Measurements from ENCODE around the gene FLT4. TPM values are rescaled to one million over a fixed set of nuclear protein-coding genes. Genes with fewer than 3 reads are reported as not detected.
"Not testable (repeated sequence)": the region's sequence is repeated elsewhere in the genome, so short reads cannot be mapped to it uniquely, and the experiment has no call there.

FLT4 gene
- total RNA-seq, 2 donors from 2014 or later = 6.3 to 7.5 TPM

DNA sequence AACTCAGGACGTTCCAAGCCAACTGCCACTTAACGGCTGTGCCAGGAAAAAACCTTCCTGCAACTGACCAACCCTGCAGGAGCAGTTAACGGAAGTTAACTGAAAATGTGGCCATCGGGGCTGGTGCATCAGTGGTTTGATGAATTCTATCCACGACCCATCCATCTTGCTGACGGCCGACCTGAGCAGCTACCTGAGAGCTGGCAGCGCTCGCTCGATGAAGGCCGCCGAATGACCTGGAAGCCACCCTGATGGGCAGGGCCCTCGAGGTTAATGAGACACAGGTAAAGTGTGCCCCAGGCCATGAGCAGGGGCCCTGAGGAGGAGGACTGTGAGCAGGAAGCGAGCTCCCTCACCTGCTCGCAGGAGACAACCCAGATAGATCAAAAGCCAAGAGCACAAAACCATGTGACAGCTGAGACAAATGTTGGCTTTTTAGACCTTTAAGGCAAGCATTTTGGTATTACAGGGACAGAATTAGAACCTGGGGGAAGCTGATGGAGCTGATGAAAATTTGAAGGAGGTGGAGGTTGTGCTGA is 35.3 kb upstream of the FLT4 start:
- WGBS, 2 donors = 63 to 64% methylated on average over 9 to 15 of the region's 15 CpGs
- no peak overlapping the region for H3K4me3 ChIP-seq
- no peaks in the 10 kb centered on the region for H3K4me1 ChIP-seq
- no peaks in the 10 kb centered on the region for H3K27me3 ChIP-seq
- no peak overlapping the region for H3K27ac ChIP-seq
- intact Hi-C loops (cut with DNase I) = no loop called here
- no peaks in the 10 kb centered on the region for H3K36me3 ChIP-seq (replicated peaks in 1 of 2; ENCODE audit: insufficient read depth in 1 of 2, low read depth in 2 of 2)
- DNase-seq = no peak
- no peaks in the 10 kb centered on the region for H3K9me3 ChIP-seq
- TF ChIP-seq, protein P1, sequence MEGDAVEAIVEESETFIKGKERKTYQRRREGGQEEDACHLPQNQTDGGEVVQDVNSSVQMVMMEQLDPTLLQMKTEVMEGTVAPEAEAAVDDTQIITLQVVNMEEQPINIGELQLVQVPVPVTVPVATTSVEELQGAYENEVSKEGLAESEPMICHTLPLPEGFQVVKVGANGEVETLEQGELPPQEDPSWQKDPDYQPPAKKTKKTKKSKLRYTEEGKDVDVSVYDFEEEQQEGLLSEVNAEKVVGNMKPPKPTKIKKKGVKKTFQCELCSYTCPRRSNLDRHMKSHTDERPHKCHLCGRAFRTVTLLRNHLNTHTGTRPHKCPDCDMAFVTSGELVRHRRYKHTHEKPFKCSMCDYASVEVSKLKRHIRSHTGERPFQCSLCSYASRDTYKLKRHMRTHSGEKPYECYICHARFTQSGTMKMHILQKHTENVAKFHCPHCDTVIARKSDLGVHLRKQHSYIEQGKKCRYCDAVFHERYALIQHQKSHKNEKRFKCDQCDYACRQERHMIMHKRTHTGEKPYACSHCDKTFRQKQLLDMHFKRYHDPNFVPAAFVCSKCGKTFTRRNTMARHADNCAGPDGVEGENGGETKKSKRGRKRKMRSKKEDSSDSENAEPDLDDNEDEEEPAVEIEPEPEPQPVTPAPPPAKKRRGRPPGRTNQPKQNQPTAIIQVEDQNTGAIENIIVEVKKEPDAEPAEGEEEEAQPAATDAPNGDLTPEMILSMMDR (IDR thresholded peaks at IDR 0.05) = no peak
- TF ChIP-seq POLR2A (IDR thresholded peaks at IDR 0.05) = no peak
- ATAC-seq = no peak

DNA sequence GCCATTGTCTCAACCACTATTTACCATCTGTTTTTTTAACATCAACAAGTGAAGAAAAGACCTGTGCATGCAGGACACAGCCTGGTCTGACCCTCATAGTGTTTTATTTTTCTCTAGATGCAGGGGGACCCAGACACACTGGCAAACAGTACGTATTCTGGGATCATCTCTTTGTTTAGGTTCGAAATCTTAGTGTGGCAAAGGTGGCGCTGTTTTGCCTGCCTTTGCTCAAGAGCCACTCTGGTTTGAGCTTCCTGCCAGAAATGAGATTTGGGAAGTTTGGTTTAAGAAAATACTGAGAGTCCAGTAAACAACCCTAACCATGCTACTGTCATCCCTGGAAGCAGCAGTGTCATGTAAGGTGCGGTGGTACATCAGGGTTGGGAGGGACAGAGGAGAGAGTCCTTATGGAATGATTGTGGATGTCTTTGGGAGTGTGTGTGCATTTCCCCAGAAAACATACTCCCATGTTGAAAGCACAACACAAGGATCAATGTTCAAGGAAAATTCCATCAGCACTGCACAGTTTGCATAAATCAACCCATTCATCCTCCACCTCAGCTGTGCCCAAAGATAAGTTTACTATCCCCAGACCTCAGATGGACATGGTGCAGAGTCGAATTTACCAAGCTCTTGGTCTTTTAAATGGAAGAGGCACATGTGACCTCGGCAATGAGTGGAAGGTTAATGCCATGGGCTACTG is 34.0 kb upstream of the FLT4 start:
- Histone ChIP-seq H3K27ac (no peak overlapping the region), H3K9me3 (no peaks in the 10 kb centered on the region), H3K27me3 (no peaks in the 10 kb centered on the region), H3K36me3 (replicated peaks in 1 of 2; ENCODE audit: insufficient read depth in 1 of 2, low read depth in 2 of 2) (no peaks in the 10 kb centered on the region), H3K4me3 (no peak overlapping the region), H3K4me1 (no peaks in the 10 kb centered on the region)
- intact Hi-C loops (cut with DNase I) = no loop called here
- 56 to 59% methylated on average over 6 of the region's 6 CpGs for WGBS, 2 donors
- no peak for TF ChIP-seq POLR2A (IDR thresholded peaks at IDR 0.05)
- TF ChIP-seq, protein P1 (IDR thresholded peaks at IDR 0.05) = no peak
- ATAC-seq = no peak
- DNase-seq = no peak

DNA sequence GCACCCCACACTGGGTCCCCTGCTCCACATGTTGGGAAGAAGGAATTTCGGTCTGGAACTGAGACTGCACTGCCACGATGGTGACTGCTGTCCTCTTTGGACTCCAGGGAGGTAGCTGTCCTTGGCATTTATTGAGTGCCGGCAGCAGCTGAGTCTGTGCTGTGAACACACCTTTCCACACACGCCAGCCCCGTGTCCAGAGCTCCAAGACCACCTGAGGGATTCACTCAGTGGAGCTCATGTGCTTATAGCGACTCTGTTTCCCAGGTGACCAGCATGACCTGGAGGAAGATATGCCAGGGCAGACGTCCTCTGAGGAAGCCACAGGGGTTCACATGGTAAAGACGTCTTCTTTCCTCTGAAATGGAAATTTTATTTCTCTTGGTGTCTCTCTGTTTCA is 33.2 kb upstream of the FLT4 start:
- Histone ChIP-seq H3K4me3 (no peak overlapping the region), H3K36me3 (replicated peaks in 1 of 2; ENCODE audit: insufficient read depth in 1 of 2, low read depth in 2 of 2) (no peaks in the 10 kb centered on the region), H3K9me3 (no peaks in the 10 kb centered on the region), H3K4me1 (no peaks in the 10 kb centered on the region), H3K27ac (no peak overlapping the region), H3K27me3 (no peaks in the 10 kb centered on the region)
- DNase-seq (no peak), ATAC-seq (no peak)
- TF ChIP-seq, protein P1 (IDR thresholded peaks at IDR 0.05) = no peak
- no peak for TF ChIP-seq POLR2A (IDR thresholded peaks at IDR 0.05)
- intact Hi-C loops (cut with DNase I) = no loop called here
- 43 to 55% methylated on average over 6 to 8 of the region's 8 CpGs for WGBS, 2 donors

DNA sequence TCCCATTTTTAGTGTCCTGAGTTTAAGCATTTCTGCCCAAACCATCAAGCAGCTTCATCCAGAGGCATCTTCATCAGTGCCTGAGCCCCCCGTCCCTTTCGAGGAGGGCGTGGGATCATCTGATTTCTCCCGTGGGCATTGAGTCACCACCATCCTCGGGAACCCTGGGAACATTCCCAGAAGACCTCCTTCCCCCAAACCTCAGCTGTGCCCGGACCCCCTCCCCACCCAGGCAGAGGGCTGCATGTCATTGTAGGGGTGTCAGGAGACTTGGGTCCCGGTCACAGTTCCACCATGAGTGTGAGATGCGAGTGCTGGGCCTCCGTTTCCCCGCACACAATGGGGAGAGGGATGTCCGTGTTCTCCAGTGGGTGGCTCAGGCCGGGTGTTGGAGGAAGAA is 32.6 kb upstream of the FLT4 start:
- H3K4me3 ChIP-seq; H3K4me1 ChIP-seq; H3K27me3 ChIP-seq; ATAC-seq; DNase-seq; intact Hi-C loops (cut with DNase I); H3K9me3 ChIP-seq; H3K27ac ChIP-seq; H3K36me3 ChIP-seq (replicated peaks in 1 of 2; ENCODE audit: insufficient read depth in 1 of 2, low read depth in 2 of 2): not testable (repeated sequence)
- 68 to 72% methylated on average over 6 to 11 of the region's 12 CpGs for WGBS, 2 donors

DNA sequence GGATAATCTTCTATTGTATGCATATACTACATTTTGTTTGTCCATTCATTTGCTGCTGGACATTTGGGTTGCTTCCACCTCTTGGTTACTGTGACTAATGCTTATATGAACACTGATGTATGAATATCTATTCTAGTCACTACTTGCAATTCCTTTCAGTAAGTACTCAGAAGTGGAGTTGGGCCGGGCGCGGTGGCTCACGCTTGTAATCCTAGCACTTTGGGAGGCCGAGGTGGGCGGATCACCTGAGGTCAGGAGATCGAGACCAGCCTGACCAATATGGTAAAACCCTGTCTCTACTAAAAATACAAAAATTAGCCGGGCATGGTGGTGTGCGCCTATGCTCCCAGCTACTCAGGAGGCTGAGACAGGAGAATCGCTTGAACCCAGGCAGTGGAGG is 28.9 kb upstream of the FLT4 start:
- H3K9me3 ChIP-seq; H3K36me3 ChIP-seq (replicated peaks in 1 of 2; ENCODE audit: insufficient read depth in 1 of 2, low read depth in 2 of 2); intact Hi-C loops (cut with DNase I); ATAC-seq; H3K27me3 ChIP-seq; H3K4me1 ChIP-seq; H3K4me3 ChIP-seq; DNase-seq; H3K27ac ChIP-seq: not testable (repeated sequence)
- 93 to 96% methylated on average over 9 to 10 of the region's 10 CpGs for WGBS, 2 donors

Measured in body of pancreas (tissue), 4 donors.